CD4-positive, alpha-beta T cell (primary cell): ENCODE data around the gene HPCAL4. TPM values are rescaled to one million over a fixed set of nuclear protein-coding genes. Genes with fewer than 3 reads are reported as not detected.

Experiments
- ATAC-seq: fragments of 200-7000 bp; cut with Tn5 transposase; one replicate; pipeline ENCODE4 v1.10.0; 2022; ENCODE audit warnings: mild to moderate bottlenecking; ENCODE audit not compliant: poor library complexity
- CTCF ChIA-PET: fragments of 350-600 bp; sonication (Branson Sonifier 250); formaldehyde crosslinking; loops from one replicate; lab custom pipeline; 2021; ENCODE audit warnings: antibody characterized with exemption, inconsistent platforms; lab: Charles Lee
- POLR2A ChIA-PET: fragments of 350-600 bp; sonication (Branson Sonifier 250); formaldehyde crosslinking; loops from one replicate; lab custom pipeline; 2021; ENCODE audit warnings: antibody characterized with exemption, inconsistent platforms; lab: Charles Lee
- DNase-seq, 14 experiments: peaks; one replicate each; pipeline ENCODE4 v3.0.0-alpha.2; 2013 to 2020; ENCODE audit warnings: mixed read lengths in 2 of 14
- H3K27ac ChIP-seq, 2 donors: one replicate each; pipeline versions ENCODE4 v1.5.1 to v1.7.0; 2013; ENCODE audit warnings: low read length in 2 of 2, low read depth in 1 of 2, mild to moderate bottlenecking in 1 of 2
- H3K27me3 ChIP-seq, 2 experiments: 1 replicate in 1 of 2; 2 replicates in 1 of 2; pipeline versions ENCODE4 v1.6.1 to v1.7.0; 2013; ENCODE audit warnings: low read length in 2 of 2, control low read depth in 1 of 2, mild to moderate bottlenecking in 1 of 2, moderate library complexity in 1 of 2; ENCODE audit not compliant: insufficient read depth in 2 of 2, control insufficient read depth in 1 of 2
- H3K36me3 ChIP-seq: one replicate; pipeline ENCODE4 v1.6.1; 2013; ENCODE audit warnings: low read length, control low read depth; ENCODE audit not compliant: insufficient read depth
- H3K4me1 ChIP-seq: one replicate; pipeline ENCODE4 v1.6.1; 2013; ENCODE audit warnings: low read length, control low read depth; ENCODE audit not compliant: insufficient read depth
- H3K4me3 ChIP-seq: one replicate; pipeline ENCODE4 v1.5.1; 2013; ENCODE audit warnings: mild to moderate bottlenecking, low read length, moderate library complexity
- H3K9me3 ChIP-seq, 2 experiments: 1 replicate in 1 of 2; 2 replicates in 1 of 2; pipeline versions ENCODE4 v1.6.1 to v1.7.0; 2013; ENCODE audit warnings: low read length in 2 of 2, mild to moderate bottlenecking in 2 of 2, control low read depth in 1 of 2, moderate library complexity in 1 of 2; ENCODE audit not compliant: control insufficient read depth in 1 of 2, insufficient read depth in 1 of 2
- H3K27ac Mint-ChIP-seq: one replicate; pipeline ENCODE4 v1.8.0; 2020; ENCODE audit warnings: mixed read lengths
- H3K27me3 Mint-ChIP-seq: one replicate; pipeline ENCODE4 v1.8.0; 2021; ENCODE audit warnings: mixed read lengths
- H3K36me3 Mint-ChIP-seq: one replicate; pipeline ENCODE4 v1.8.0; 2021; ENCODE audit warnings: low read depth, mixed read lengths
- H3K4me1 Mint-ChIP-seq: one replicate; pipeline ENCODE4 v1.8.0; 2021; ENCODE audit warnings: low read depth, mixed read lengths
- H3K4me3 Mint-ChIP-seq: one replicate; pipeline ENCODE4 v1.8.0; 2020; ENCODE audit warnings: mild to moderate bottlenecking, mixed read lengths
- H3K9me3 Mint-ChIP-seq: one replicate; pipeline ENCODE4 v1.8.0; 2020; ENCODE audit warnings: mixed read lengths
- intact Hi-C, 2 experiments: fragments of 100-400 bp; cut with DNase I in 1 of 2; cut with micrococcal nuclease in 1 of 2; formaldehyde crosslinking; loops; one replicate each; pipeline versions ENCODE4 v1.15.1 to v1.9.0; 2023 to 2025; cut with DNase I, micrococcal nuclease
- total RNA-seq, 174 experiments: library from RNA in 2 of 174; stranded (reverse) in 2 of 174; gene quantifications; one replicate each; pipeline ENCODE4 v1.2.3 and lab custom pipeline; 2021 to 2026
- TF ChIP-seq, protein P1 (sequence below): fragments of 200-600 bp; IDR thresholded peaks from one replicate; pipeline ENCODE4 v1.8.0; 2022; ENCODE audit warnings: antibody characterized with exemption, mild to moderate bottlenecking

HPCAL4 gene
- total RNA-seq, 2 experiments from 2014 or later = 22.8 to 22.9 TPM

DNA sequence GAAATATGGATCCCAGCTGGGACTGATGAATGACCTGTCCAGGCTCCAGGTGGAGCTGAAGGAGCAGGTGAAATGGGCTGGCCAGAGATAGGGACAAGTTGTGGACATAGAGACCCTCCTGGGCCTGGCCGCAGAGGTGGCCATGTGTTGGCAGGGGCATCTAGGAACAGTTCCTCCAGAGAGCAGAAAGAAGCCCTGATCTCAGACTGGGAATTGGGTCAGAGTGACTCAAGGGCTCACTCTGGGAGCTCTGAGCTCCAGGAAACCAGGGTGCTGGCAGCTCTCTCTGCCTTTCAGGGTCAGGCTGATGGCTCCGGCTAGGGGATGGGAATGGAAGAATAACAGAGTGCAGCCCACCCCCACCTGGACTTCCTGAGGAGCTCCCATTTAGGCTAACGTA is 22.3 kb downstream of the HPCAL4 start:
- Mint-ChIP-seq H3K4me3 (no peak overlapping the region), H3K9me3 (no peaks in the 10 kb centered on the region), H3K27ac (no peak overlapping the region), H3K4me1 (peaks cover 8% of the 10 kb centered on the region), H3K36me3 (no peaks in the 10 kb centered on the region), H3K27me3 (peaks cover 43% of the 10 kb centered on the region)
- ChIA-PET CTCF (interaction anchor here (1.4 to 3.7 kb wide), 3 partner anchors 10 to 51 kb away, joined by 6 to 13 read pairs (median 6); no protein-coding TSS in a partner anchor), POLR2A (no interaction called here)
- Histone ChIP-seq H3K27ac (no peak overlapping the region), H3K36me3 (no peaks in the 10 kb centered on the region), H3K27me3 (peaks cover 43 to 46% of the 10 kb centered on the region in 2 experiments), H3K4me1 (peaks cover 17% of the 10 kb centered on the region), H3K4me3 (no peak overlapping the region), H3K9me3 (peaks cover 0 to 5% of the 10 kb centered on the region in 2 experiments)
- TF ChIP-seq, protein P1, sequence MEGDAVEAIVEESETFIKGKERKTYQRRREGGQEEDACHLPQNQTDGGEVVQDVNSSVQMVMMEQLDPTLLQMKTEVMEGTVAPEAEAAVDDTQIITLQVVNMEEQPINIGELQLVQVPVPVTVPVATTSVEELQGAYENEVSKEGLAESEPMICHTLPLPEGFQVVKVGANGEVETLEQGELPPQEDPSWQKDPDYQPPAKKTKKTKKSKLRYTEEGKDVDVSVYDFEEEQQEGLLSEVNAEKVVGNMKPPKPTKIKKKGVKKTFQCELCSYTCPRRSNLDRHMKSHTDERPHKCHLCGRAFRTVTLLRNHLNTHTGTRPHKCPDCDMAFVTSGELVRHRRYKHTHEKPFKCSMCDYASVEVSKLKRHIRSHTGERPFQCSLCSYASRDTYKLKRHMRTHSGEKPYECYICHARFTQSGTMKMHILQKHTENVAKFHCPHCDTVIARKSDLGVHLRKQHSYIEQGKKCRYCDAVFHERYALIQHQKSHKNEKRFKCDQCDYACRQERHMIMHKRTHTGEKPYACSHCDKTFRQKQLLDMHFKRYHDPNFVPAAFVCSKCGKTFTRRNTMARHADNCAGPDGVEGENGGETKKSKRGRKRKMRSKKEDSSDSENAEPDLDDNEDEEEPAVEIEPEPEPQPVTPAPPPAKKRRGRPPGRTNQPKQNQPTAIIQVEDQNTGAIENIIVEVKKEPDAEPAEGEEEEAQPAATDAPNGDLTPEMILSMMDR = no peak
- intact Hi-C loops = no loop called here
- DNase-seq = no peak
- ATAC-seq = no peak

DNA sequence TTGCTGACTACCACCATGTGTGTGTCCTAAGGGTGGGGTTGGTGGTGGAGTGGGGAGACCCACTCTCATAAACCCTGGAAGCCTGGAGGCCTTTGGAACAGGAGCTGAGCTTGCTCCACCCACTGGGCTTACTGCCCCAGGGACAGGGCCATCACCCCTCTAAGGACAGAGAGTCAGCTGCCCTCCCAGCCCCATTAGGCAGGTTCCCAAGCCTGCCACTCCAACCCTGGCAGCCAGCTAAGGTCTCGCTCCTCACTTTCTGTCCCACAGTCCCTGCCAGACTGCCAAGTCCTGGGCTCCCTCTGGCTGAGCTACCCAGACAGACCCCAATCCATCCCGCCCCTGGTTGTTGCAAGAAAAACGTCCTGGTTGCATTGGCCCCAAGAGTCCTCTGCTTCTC is 23.1 kb downstream of the HPCAL4 start:
- ATAC-seq (no peak), DNase-seq (no peak)
- Histone ChIP-seq H3K9me3 (peaks cover 0 to 5% of the 10 kb centered on the region in 2 experiments), H3K36me3 (no peaks in the 10 kb centered on the region), H3K27me3 (peaks cover 38 to 46% of the 10 kb centered on the region in 2 experiments), H3K4me3 (no peak overlapping the region), H3K4me1 (peaks cover 17% of the 10 kb centered on the region), H3K27ac (no peak overlapping the region)
- POLR2A ChIA-PET = no interaction called here
- Mint-ChIP-seq H3K4me3 (no peak overlapping the region), H3K27me3 (peaks cover 40% of the 10 kb centered on the region), H3K9me3 (no peaks in the 10 kb centered on the region), H3K27ac (no peak overlapping the region), H3K36me3 (no peaks in the 10 kb centered on the region), H3K4me1 (peaks cover 8% of the 10 kb centered on the region)
- CTCF ChIA-PET = interaction anchor here (1.4 to 1.9 kb wide), 2 partner anchors 9 to 14 kb away, joined by 6 read pairs; no protein-coding TSS in a partner anchor
- TF ChIP-seq, protein P1 = no peak
- intact Hi-C loops = no loop called here

DNA sequence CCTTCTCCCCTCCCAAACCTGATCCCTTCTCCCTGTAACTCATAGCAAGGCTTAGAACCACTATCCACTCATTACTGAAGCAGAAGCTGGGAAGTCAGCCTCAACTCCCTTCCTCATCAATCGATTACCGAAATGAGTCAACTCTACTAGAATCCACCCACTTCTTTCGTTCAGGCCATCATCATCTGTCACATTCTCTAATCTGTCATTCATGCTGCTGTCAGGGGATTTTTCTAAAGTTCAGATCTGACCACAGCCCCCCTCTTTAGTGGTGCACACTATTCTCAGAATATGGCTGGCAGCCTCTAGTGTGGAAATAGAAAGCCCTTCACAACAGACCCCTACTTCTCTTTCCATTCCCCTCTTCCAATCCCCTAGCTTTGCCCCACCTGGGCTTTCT is 24.5 kb downstream of the HPCAL4 start:
- ATAC-seq (no peak), DNase-seq (no peak)
- no peaks in the 10 kb centered on the region for H3K36me3 Mint-ChIP-seq
- TF ChIP-seq, protein P1 = no peak
- ChIA-PET POLR2A (no interaction called here), CTCF (no interaction called here)
- H3K27ac Mint-ChIP-seq = no peak overlapping the region
- no peak overlapping the region for H3K4me3 Mint-ChIP-seq
- Histone ChIP-seq H3K27ac (no peak overlapping the region), H3K27me3 (peaks cover 32 to 35% of the 10 kb centered on the region in 2 experiments), H3K9me3 (peaks cover 0 to 5% of the 10 kb centered on the region in 2 experiments), H3K36me3 (no peaks in the 10 kb centered on the region), H3K4me1 (peaks cover 10% of the 10 kb centered on the region), H3K4me3 (no peak overlapping the region)
- peaks cover 31% of the 10 kb centered on the region for H3K27me3 Mint-ChIP-seq
- intact Hi-C loops = no loop called here
- peaks cover 8% of the 10 kb centered on the region for H3K4me1 Mint-ChIP-seq
- H3K9me3 Mint-ChIP-seq = no peaks in the 10 kb centered on the region
